ENCODE measurements around the gene AFMID.

The AFMID gene

GRCh38 chr17:78180508-78180907 is 6.7 kb upstream of the AFMID start:
- no peak for DNase-seq

- no peak for DNase-seq
These were observed 4.7 kb upstream of the AFMID start for GRCh38 chr17:78182504-78182903.

GRCh38 chr17:78183916-78184315 is 3.2 kb upstream of the AFMID start:
- DNase-seq = no peak

GRCh38 chr17:78184351-78184750 is 2.8 kb upstream of the AFMID start:
- DNase-seq = no peak

GRCh38 chr17:78184868-78185267 is 2.3 kb upstream of the AFMID start:
- no peak for DNase-seq

- DNase-seq = no peak
These were observed 1.0 kb upstream of the AFMID start for GRCh38 chr17:78185981-78186691.

- DNase-seq = no peak
These were observed 9.6 kb downstream of the AFMID start for GRCh38 chr17:78196716-78197115.

GRCh38 chr17:78197147-78197832 is 10.1 kb downstream of the AFMID start:
- DNase-seq = no peak

- DNase-seq = no peak
These were observed 13.3 kb downstream of the AFMID start for GRCh38 chr17:78200451-78200850.

- no peak for DNase-seq
These were observed 15.5 kb downstream of the AFMID start for GRCh38 chr17:78202666-78203065.

GRCh38 chr17:78204387-78205123 is 17.4 kb downstream of the AFMID start:
- no peak for DNase-seq

GRCh38 chr17:78205124-78205775 is 18.1 kb downstream of the AFMID start:
- no peak for DNase-seq

GRCh38 chr17:78206298-78206697 is 19.1 kb downstream of the AFMID start:
- DNase-seq = no peak

- no peak for DNase-seq
These were observed 21.3 kb downstream of the AFMID start for GRCh38 chr17:78208486-78208885.

- no peak for DNase-seq
These were observed 22.9 kb downstream of the AFMID start for GRCh38 chr17:78210111-78210510.

GRCh38 chr17:78211032-78211431 is 23.9 kb downstream of the AFMID start:
- no peak for DNase-seq

- DNase-seq = peak; percentile 92
These were observed 27.0 kb downstream of the AFMID start, which contains the start of gene BIRC5 for GRCh38 chr17:78214016-78214705. TSS of gene BIRC5 (plus strand) at chr17:78214253. CDS start at chr17:78214317, 64 bp downstream.

GRCh38 chr17:78214706-78215061 is 27.5 kb downstream of the AFMID start:
- DNase-seq = no peak

GRCh38 chr17:78219396-78220150 is 32.4 kb downstream of the AFMID start:
- DNase-seq = no peak

GRCh38 chr17:78223061-78223460 is 35.9 kb downstream of the AFMID start:
- no peak for DNase-seq

- no peak for DNase-seq
These were observed 36.6 kb downstream of the AFMID start for GRCh38 chr17:78223765-78224164.
